NCI-H748 (cell line): ENCODE data around the gene WDR35.

ENCODE experiments used
- DNase-seq: peaks from one replicate; lab custom pipeline; 2025; ENCODE audit not compliant: unreplicated experiment; lab: John Stamatoyannopoulos, UW

WDR35 gene

GRCh38 chr2:20011276-20012031, 21.5 kb upstream of the WDR35 start:
- DNase-seq = no peak

- DNase-seq = peak; percentile 14
These were observed 18.8 kb upstream of the WDR35 start for GRCh38 chr2:20008703-20009102.

GRCh38 chr2:20005891-20006470, 16.1 kb upstream of the WDR35 start:
- DNase-seq = no peak

GRCh38 chr2:20005067-20005627, 15.2 kb upstream of the WDR35 start:
- DNase-seq = no peak

- no peak for DNase-seq
These were observed 11.5 kb upstream of the WDR35 start for GRCh38 chr2:20001361-20001863.

- no peak for DNase-seq
These were observed 3.8 kb upstream of the WDR35 start for GRCh38 chr2:19993731-19994130.

GRCh38 chr2:19991895-19992294, 2.0 kb upstream of the WDR35 start:
- DNase-seq = no peak

- DNase-seq = no peak
These were observed 467 bp upstream of the WDR35 start for GRCh38 chr2:19990416-19990728.

- no peak for DNase-seq
These were observed 601 bp downstream of the WDR35 start for GRCh38 chr2:19989342-19989666.

GRCh38 chr2:19988600-19988999, 1.3 kb downstream of the WDR35 start:
- DNase-seq = no peak

GRCh38 chr2:19987936-19988335, 2.0 kb downstream of the WDR35 start:
- DNase-seq = no peak

GRCh38 chr2:19982268-19982667, 7.6 kb downstream of the WDR35 start:
- no peak for DNase-seq

- DNase-seq = no peak
These were observed 10.0 kb downstream of the WDR35 start for GRCh38 chr2:19979932-19980331.

- DNase-seq = no peak
These were observed 16.4 kb downstream of the WDR35 start for GRCh38 chr2:19973466-19973865.

- DNase-seq = no peak
These were observed 18.2 kb downstream of the WDR35 start for GRCh38 chr2:19971691-19972090.

GRCh38 chr2:19963386-19963785, 26.5 kb downstream of the WDR35 start:
- no peak for DNase-seq

GRCh38 chr2:19955544-19956422, 34.1 kb downstream of the WDR35 start:
- peak; percentile 68 for DNase-seq

- DNase-seq = no peak
These were observed 40.8 kb downstream of the WDR35 start for GRCh38 chr2:19949071-19949470.

- no peak for DNase-seq
These were observed 42.5 kb downstream of the WDR35 start for GRCh38 chr2:19947184-19947940.

GRCh38 chr2:19944205-19944845, 45.6 kb downstream of the WDR35 start:
- DNase-seq = no peak
